NCI-H69 (cell line): Measurements from ENCODE around the gene BRPF1.

ENCODE experiments used
- DNase-seq: peaks from one replicate; lab custom pipeline; 2025; lab: John Stamatoyannopoulos, UW

The BRPF1 gene, protein sequence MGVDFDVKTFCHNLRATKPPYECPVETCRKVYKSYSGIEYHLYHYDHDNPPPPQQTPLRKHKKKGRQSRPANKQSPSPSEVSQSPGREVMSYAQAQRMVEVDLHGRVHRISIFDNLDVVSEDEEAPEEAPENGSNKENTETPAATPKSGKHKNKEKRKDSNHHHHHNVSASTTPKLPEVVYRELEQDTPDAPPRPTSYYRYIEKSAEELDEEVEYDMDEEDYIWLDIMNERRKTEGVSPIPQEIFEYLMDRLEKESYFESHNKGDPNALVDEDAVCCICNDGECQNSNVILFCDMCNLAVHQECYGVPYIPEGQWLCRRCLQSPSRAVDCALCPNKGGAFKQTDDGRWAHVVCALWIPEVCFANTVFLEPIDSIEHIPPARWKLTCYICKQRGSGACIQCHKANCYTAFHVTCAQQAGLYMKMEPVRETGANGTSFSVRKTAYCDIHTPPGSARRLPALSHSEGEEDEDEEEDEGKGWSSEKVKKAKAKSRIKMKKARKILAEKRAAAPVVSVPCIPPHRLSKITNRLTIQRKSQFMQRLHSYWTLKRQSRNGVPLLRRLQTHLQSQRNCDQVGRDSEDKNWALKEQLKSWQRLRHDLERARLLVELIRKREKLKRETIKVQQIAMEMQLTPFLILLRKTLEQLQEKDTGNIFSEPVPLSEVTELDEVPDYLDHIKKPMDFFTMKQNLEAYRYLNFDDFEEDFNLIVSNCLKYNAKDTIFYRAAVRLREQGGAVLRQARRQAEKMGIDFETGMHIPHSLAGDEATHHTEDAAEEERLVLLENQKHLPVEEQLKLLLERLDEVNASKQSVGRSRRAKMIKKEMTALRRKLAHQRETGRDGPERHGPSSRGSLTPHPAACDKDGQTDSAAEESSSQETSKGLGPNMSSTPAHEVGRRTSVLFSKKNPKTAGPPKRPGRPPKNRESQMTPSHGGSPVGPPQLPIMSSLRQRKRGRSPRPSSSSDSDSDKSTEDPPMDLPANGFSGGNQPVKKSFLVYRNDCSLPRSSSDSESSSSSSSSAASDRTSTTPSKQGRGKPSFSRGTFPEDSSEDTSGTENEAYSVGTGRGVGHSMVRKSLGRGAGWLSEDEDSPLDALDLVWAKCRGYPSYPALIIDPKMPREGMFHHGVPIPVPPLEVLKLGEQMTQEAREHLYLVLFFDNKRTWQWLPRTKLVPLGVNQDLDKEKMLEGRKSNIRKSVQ (N-terminal part only)

GRCh38 chr3:9731206-9732079 is at the start of gene BRPF1:
Gene BRPF1, plus strand, starts transcription at chr3:9731735. Its CDS starts 2,406 bp downstream, at chr3:9734141.
- DNase-seq: peak; percentile 97

- no peak for DNase-seq
These were observed 49.4 kb upstream of the BRPF1 start for GRCh38 chr3:9682096-9682495.

GRCh38 chr3:9683426-9683825 is 48.1 kb upstream of the BRPF1 start:
- no peak for DNase-seq

- DNase-seq: no peak
These were observed 46.1 kb upstream of the BRPF1 start for GRCh38 chr3:9685216-9686049.

DNA sequence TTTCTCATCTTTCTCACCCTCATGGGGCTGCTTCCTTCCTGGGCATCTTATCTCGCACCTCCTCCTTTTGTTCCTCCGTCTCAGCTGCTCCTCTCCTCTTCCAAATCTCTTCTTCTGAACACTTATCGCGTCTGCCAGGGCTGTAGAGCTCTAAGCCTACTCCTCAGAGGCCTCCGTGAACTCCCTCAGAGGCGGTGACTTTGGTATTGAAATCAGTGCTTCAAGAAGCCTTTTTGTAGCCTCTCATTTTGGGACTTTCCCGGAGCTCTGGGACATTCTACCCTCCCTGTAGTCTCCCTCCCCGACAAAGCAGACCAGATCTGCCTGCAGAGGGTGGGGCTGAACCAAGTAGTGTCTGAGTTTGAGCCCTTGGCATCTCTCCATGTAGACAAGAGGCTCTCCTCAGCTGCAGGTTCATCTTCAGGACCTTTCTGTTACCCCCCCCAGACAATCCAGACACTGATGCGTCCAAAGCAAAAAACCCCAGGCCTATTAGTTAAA is 45.4 kb upstream of the BRPF1 start:
- no peak for DNase-seq

GRCh38 chr3:9686703-9687102 is 44.8 kb upstream of the BRPF1 start:
- DNase-seq: no peak

DNA sequence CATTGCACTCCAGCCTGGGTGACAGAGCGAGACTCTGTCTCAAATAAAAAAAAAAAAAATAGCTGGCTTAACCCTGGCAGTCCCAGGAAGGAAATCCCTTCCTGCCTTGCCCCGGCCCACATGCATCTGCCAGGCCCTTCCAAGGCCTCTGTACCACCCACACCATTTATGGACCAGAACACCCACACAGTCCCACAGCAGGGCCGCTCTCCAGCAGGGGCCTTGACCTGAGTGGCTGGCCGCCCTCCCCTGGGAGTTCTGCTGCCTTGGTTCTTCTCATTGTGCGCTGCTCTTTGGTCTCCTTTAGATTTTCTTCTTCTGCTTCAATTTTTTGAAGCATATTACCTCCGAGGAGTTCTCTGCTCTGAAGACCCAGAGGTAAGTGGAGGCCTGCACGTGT is 44.0 kb upstream of the BRPF1 start:
- no peak for DNase-seq

DNA sequence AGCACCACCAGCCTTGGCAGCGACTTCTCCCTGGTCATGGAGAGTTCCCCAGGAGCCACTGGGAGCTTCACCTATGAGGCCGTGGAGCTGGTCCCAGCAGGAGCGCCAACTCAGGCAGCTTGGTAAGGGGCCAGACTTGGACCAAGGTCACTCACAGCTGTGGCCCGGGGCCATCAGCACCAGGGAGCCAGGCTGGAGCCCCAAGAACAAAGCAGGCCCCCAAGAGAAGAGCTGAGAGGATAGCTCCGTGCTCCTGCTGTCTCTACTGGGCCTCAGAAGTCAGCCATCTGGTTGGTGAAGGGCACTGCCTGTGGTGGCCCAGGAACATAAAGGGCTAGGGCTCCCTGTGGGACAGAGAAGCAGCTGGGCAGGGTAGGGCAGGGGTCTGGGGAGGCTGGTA is 42.6 kb upstream of the BRPF1 start:
- DNase-seq: no peak

GRCh38 chr3:9689757-9690156 is 41.8 kb upstream of the BRPF1 start:
- no peak for DNase-seq

- no peak for DNase-seq
These were observed 40.8 kb upstream of the BRPF1 start for GRCh38 chr3:9690451-9691450.

- no peak for DNase-seq
These were observed 39.9 kb upstream of the BRPF1 start for GRCh38 chr3:9691636-9692035.

DNA sequence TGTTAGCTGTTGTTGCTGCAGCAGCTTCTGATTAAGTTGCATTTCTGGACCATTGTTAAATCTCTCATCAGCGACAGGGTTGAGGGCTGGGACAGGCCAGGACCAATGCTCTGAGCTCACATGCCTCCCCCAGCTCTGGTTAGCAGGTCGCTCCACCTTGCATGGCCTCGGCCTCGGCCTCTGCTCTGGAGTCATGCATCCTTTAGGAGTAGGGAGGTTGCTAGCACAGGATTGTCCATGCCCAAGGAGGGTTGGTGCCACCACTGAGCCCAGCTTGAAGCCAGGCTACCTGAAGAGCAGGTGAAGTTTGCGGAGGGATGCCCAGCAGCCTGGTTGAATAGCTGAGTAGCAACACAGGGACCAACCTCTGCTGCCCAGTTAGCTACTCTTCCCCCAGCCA is 39.1 kb upstream of the BRPF1 start:
- DNase-seq: no peak

- DNase-seq: no peak
These were observed 36.2 kb upstream of the BRPF1 start for GRCh38 chr3:9695345-9695744.

DNA sequence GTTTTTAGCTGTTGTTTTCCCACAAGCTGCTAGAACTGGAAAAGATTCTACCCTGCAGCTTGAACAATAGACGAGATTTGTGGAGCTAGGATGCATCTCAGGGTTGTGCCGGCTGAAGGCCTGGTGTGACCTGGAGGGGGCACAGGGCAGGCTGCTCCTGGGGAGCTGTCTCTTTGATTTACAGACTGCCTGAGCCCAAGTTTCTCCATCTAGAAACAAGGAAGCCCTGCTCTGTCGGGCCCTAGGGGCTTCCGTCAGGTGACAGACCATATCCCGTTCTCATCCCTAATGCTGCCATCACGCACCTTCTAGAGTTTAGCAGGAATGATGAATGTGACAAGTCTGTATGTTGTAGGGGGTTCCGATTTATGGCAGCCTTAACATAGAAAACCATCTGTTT is 35.8 kb upstream of the BRPF1 start:
- DNase-seq: no peak

DNA sequence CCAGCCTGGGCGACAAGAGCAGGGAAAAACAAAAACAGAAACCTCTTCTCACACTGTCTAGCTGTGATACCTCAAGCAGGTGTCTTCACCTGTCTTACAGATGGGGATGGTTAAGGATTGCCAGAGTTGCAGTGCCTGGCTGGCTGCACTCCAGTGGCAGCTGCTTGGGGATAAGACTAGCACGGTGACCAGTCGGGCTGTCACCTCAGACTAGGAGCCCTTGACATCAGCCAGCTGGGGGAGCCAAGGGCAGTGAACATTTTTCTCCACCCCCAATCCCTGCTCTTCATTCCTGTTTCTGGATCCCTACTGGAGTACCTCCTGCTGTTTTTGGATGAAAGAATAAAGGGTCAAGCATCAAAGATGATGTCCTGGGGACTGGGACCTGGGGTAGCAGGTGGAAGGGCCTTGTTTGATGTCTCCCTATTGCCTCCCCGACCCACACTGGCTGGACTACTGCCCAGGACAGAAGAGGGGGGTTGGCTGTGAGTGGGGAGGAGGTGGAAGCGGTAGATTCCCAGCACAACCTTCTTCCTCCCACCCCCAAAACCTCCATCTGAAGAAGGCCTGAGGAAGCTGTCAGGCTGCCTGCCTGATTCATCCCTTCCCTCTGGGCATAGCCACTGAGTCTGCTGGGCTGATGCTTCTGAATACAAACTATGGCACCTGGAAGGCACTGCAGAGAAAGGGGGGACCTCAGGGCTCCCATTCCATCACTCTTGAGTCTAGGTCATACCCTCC is 34.9 kb upstream of the BRPF1 start:
- no peak for DNase-seq

DNA sequence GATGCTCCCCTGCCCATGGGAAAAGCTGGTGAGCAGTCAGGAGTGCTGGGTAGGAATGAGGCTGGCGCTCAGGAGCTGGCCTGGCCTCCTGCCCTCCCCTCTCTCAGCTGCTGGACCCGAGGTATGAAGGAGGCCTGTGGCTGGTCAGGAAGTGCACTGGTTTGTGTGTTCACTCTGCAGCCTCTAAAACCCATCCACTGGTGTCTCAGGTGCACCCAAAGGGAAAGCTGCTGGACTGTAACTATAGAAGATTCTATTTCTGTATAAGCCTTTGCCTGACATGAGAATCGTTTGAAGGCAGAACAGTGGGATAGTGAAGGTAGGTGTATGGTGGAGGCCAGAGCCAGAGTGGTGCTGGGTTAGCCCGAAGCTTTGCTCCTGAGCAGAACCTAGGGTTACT is 33.6 kb upstream of the BRPF1 start:
- no peak for DNase-seq

- no peak for DNase-seq
These were observed 33.2 kb upstream of the BRPF1 start for GRCh38 chr3:9698293-9698692.

DNA sequence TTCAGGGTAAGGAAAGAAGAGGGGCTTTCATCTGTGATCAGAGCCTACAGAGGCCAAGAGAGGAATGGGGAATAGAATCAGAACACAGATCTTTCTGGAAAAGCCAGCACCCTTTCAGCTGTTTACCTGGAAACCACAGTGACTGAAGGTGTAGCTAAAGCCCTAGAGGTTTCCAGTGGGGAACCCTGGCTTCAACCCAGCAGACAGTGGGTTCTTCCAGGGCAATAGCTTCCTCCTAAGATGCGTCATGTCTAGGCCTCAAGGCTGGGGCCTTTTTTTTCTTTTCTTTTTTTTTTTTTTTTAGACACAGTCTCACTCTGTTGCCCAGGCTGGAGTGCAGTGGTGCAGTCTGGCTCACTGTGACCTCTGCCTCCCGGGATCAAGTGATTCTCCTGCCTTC is 31.0 kb upstream of the BRPF1 start:
- no peak for DNase-seq
